OCI-LY7 (cell line): ENCODE data around the gene ZFAND2B.

Source experiments
- EZH2phosphoT487 ChIP-seq: fragments of 200-600 bp; sonication (generic); IDR thresholded peaks from 2 replicates; pipeline ENCODE4 v1.6.1; 2018; ENCODE audit warnings: low read depth, borderline replicate concordance, mild to moderate bottlenecking, mixed run types, antibody characterized with exemption, low read length, moderate library complexity, mixed read lengths
- TF ChIP-seq, protein P1 (sequence below): fragments of 200-600 bp; sonication (generic); conservative IDR thresholded peaks from 2 replicates; pipeline ENCODE4 v1.5.1; 2014; ENCODE audit warnings: mild to moderate bottlenecking, antibody characterized with exemption, low read length, moderate library complexity, mixed read lengths

- TF ChIP-seq, protein P1, sequence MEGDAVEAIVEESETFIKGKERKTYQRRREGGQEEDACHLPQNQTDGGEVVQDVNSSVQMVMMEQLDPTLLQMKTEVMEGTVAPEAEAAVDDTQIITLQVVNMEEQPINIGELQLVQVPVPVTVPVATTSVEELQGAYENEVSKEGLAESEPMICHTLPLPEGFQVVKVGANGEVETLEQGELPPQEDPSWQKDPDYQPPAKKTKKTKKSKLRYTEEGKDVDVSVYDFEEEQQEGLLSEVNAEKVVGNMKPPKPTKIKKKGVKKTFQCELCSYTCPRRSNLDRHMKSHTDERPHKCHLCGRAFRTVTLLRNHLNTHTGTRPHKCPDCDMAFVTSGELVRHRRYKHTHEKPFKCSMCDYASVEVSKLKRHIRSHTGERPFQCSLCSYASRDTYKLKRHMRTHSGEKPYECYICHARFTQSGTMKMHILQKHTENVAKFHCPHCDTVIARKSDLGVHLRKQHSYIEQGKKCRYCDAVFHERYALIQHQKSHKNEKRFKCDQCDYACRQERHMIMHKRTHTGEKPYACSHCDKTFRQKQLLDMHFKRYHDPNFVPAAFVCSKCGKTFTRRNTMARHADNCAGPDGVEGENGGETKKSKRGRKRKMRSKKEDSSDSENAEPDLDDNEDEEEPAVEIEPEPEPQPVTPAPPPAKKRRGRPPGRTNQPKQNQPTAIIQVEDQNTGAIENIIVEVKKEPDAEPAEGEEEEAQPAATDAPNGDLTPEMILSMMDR, result no peak
- TF ChIP-seq EZH2phosphoT487, result no peak
Measured at GRCh38 chr2:219228041-219228910, 21.7 kb downstream of the ZFAND2B start.
